PC-9 (cell line): ENCODE data around the gene ZNF467. TPM values are rescaled to one million over a fixed set of nuclear protein-coding genes. Genes with fewer than 3 reads are reported as not detected.

ENCODE experiments used
- BruUV-seq: library from RNA; stranded (reverse); fragments of 400-500 nt; replicated peaks from 2 replicates; lab custom pipeline; 2021; lab: Mats Ljungman, UMichigan
- CTCF ChIA-PET: fragments of 300-600 bp; sonication (Branson Sonifier 250); formaldehyde crosslinking; loops from one replicate; lab custom pipeline; 2022; ENCODE audit warnings: antibody characterized with exemption; lab: Charles Lee
- POLR2A ChIA-PET: fragments of 300-600 bp; sonication (Branson Sonifier 250); formaldehyde crosslinking; loops from one replicate; lab custom pipeline; 2022; ENCODE audit warnings: antibody characterized with exemption; ENCODE audit not compliant: unreplicated experiment; lab: Charles Lee
- DNase-seq, 2 experiments: peaks; one replicate each; pipeline versions ENCODE4 v3.0.0 to v3.0.0-alpha.2; 2015 to 2022; ENCODE audit warnings: mixed read lengths in 1 of 2
- H2AFZ ChIP-seq: fragments of 200-600 bp; sonication (generic); 2 replicates; pipeline ENCODE4 v1.8.1; 2017; ENCODE audit warnings: antibody characterized with exemption
- H3F3A ChIP-seq: fragments of 200-600 bp; sonication (generic); 2 replicates; pipeline ENCODE4 v1.8.1; 2017; ENCODE audit warnings: antibody characterized with exemption, mild to moderate bottlenecking, low read depth; ENCODE audit not compliant: insufficient read depth
- H3K27ac ChIP-seq: fragments of 200-600 bp; sonication (generic); 2 replicates; pipeline ENCODE4 v1.6.1; 2016; ENCODE audit warnings: mixed run types
- H3K27me3 ChIP-seq: fragments of 200-600 bp; sonication (generic); 2 replicates; pipeline ENCODE4 v1.6.1; 2016; ENCODE audit warnings: low read depth, mixed run types; ENCODE audit not compliant: insufficient read depth
- H3K36me3 ChIP-seq: fragments of 200-600 bp; sonication (generic); 2 replicates; pipeline ENCODE4 v1.6.1; 2016; ENCODE audit warnings: low read depth, mixed run types
- H3K4me1 ChIP-seq: fragments of 200-600 bp; sonication (generic); replicated peaks from 2 replicates; pipeline ENCODE4 v1.6.1; 2016; ENCODE audit warnings: mixed run types; ENCODE audit not compliant: insufficient read depth
- H3K4me2 ChIP-seq: fragments of 200-600 bp; sonication (generic); 2 replicates; pipeline ENCODE4 v1.6.1; 2017; ENCODE audit warnings: mixed run types
- H3K4me3 ChIP-seq: fragments of 200-600 bp; sonication (generic); 2 replicates; pipeline ENCODE4 v1.6.1; 2016; ENCODE audit warnings: mixed run types
- H3K79me2 ChIP-seq: fragments of 200-600 bp; sonication (generic); 2 replicates; pipeline ENCODE4 v1.6.1; 2017; ENCODE audit warnings: low read depth, mixed run types
- H3K9me2 ChIP-seq: fragments of 200-600 bp; sonication (generic); 2 replicates; pipeline ENCODE4 v1.8.1; 2017; ENCODE audit warnings: mild to moderate bottlenecking; ENCODE audit not compliant: insufficient read depth
- H3K9me3 ChIP-seq: fragments of 200-600 bp; sonication (generic); 2 replicates; pipeline ENCODE4 v1.8.1; 2016; ENCODE audit warnings: low read depth; ENCODE audit not compliant: insufficient read depth
- H4K20me1 ChIP-seq: fragments of 200-600 bp; sonication (generic); 2 replicates; pipeline ENCODE4 v1.8.1; 2017; ENCODE audit not compliant: insufficient read depth
- CTCF ChIP-seq: fragments of 200-600 bp; sonication (generic); conservative IDR thresholded peaks from 2 replicates; pipeline ENCODE4 v1.6.1; 2017; ENCODE audit warnings: mixed run types, antibody characterized with exemption, mild to moderate bottlenecking, moderate library complexity
- EZH2 ChIP-seq: fragments of 200-600 bp; sonication (generic); IDR thresholded peaks from 2 replicates; pipeline ENCODE4 v1.8.0; 2017; ENCODE audit warnings: antibody characterized with exemption, low read depth
- intact Hi-C: fragments of 100-400 bp; cut with micrococcal nuclease; formaldehyde crosslinking; loops from one replicate; pipeline ENCODE4 v1.10.0; 2022; ENCODE audit not compliant: unreplicated experiment
- total RNA-seq: library from RNA; stranded (reverse); gene quantifications from 2 replicates; pipeline ENCODE4 v1.2.3, GENCODE V29; 2021

ZNF467 gene
- total RNA-seq, 1 experiment from 2014 or later: 6.6 TPM

DNA sequence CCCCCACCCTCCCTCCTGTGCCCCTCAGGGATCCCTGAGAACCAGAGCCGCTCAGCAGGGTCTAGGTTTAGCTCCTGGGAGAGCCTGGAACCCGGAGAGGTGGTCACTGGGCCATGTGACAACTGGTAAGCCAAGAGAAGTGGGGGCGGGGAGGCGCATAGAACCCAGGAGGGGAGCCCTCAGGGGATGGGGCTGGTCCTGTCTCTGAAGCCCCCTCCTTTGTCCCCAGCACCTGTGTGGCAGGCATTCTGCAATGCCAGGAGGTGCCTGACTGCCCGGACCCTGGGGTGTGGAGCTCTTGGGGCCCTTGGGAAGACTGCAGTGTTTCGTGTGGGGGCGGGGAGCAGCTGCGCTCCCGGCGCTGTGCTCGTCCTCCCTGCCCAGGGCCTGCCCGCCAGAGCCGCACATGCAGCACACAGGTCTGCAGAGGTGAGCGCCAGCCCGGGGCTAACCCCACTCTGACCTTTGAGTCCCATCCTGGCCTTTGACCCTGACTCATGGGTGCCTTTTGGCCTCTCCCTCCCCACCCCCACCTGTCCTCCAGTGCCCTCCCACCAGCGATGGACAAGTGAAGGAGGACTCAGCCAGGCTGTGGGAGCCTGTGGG, 42.4 kb upstream of the ZNF467 start:
- no peak for DNase-seq
- ChIA-PET CTCF (interaction anchor here (0.6 kb wide), 1 partner anchor 13 kb away, joined by 6 read pairs; no protein-coding TSS in a partner anchor), POLR2A (no interaction called here)
- no TSS peak for BruUV-seq
- Histone ChIP-seq H3K9me2 (no peaks in the 10 kb centered on the region), H3K27ac (no peak overlapping the region), H4K20me1 (no peaks in the 10 kb centered on the region), H3K27me3 (peaks cover 45% of the 10 kb centered on the region), H3K4me3 (no peak overlapping the region), H3F3A (no peaks in the 10 kb centered on the region), H3K36me3 (no peaks in the 10 kb centered on the region), H3K4me1 (no peaks in the 10 kb centered on the region), H2AFZ (no peak overlapping the region), H3K79me2 (no peaks in the 10 kb centered on the region), H3K4me2 (no peak overlapping the region), H3K9me3 (no peaks in the 10 kb centered on the region)
- TF ChIP-seq CTCF: no peak
- intact Hi-C loops: no loop called here

- H3K9me2 ChIP-seq: no peaks in the 10 kb centered on the region
- no peaks in the 10 kb centered on the region for H3K4me1 ChIP-seq
- no peaks in the 10 kb centered on the region for H3K9me3 ChIP-seq
- H4K20me1 ChIP-seq: no peaks in the 10 kb centered on the region
- no peak overlapping the region for H2AFZ ChIP-seq
- H3K27me3 ChIP-seq: peaks cover 45% of the 10 kb centered on the region
- intact Hi-C loops: no loop called here
- ChIA-PET CTCF (interaction anchor here (0.6 kb wide), 1 partner anchor 13 kb away, joined by 6 read pairs; no protein-coding TSS in a partner anchor), POLR2A (no interaction called here)
- BruUV-seq: no TSS peak
- TF ChIP-seq CTCF (no peak), EZH2 (no peak)
- H3F3A ChIP-seq: no peaks in the 10 kb centered on the region
- H3K4me2 ChIP-seq: no peak overlapping the region
- no peaks in the 10 kb centered on the region for H3K79me2 ChIP-seq
- no peak overlapping the region for H3K4me3 ChIP-seq
- no peak for DNase-seq
- no peaks in the 10 kb centered on the region for H3K36me3 ChIP-seq
- H3K27ac ChIP-seq: no peak overlapping the region
Measured at GRCh38 chr7:149815121-149815520, 41.7 kb upstream of the ZNF467 start.

DNA sequence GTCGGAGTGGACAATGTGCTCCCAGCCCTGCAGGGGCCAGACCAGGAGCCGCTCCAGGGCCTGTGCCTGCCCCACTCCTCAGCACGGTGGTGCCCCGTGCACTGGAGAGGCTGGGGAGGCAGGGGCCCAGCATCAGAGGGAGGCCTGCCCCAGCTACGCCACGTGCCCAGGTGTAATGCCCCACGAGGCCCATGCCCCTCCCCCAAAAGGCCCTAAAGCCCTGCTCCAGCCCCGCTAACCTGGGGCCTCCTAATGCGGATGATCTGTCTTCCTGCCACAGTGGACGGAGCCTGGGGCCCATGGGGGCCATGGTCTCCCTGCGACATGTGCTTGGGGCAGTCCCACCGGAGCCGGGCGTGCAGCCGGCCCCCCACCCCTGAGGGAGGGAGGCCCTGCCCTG, 41.1 kb upstream of the ZNF467 start:
- H3K4me3 ChIP-seq: no peak overlapping the region
- H4K20me1 ChIP-seq: no peaks in the 10 kb centered on the region
- no peak overlapping the region for H2AFZ ChIP-seq
- intact Hi-C loops: no loop called here
- H3K4me1 ChIP-seq: no peaks in the 10 kb centered on the region
- no peak overlapping the region for H3K27ac ChIP-seq
- peaks cover 46% of the 10 kb centered on the region for H3K27me3 ChIP-seq
- H3K9me2 ChIP-seq: no peaks in the 10 kb centered on the region
- ChIA-PET POLR2A (no interaction called here), CTCF (interaction anchor here (0.7 kb wide), 1 partner anchor 76 kb away, joined by 4 read pairs; no protein-coding TSS in a partner anchor)
- no peaks in the 10 kb centered on the region for H3F3A ChIP-seq
- H3K4me2 ChIP-seq: no peak overlapping the region
- DNase-seq: no peak
- no peaks in the 10 kb centered on the region for H3K9me3 ChIP-seq
- H3K36me3 ChIP-seq: no peaks in the 10 kb centered on the region
- no TSS peak for BruUV-seq
- TF ChIP-seq CTCF (no peak), EZH2 (no peak)
- no peaks in the 10 kb centered on the region for H3K79me2 ChIP-seq
